SU-DHL-6 (cell line): ENCODE data around the gene LDAH.

Source experiments
- H2AFZ ChIP-seq: fragments of 200-600 bp; sonication (generic); 2 replicates; pipeline ENCODE4 v1.6.1; 2014; ENCODE audit warnings: low read depth, mild to moderate bottlenecking, moderate library complexity, mixed read lengths, antibody characterized with exemption, low read length; ENCODE audit not compliant: severe bottlenecking
- H3F3A ChIP-seq: fragments of 200-600 bp; shearing (Covaris generic); 2 replicates; pipeline ENCODE4 v1.6.0; 2016; ENCODE audit warnings: antibody characterized with exemption, mild to moderate bottlenecking; ENCODE audit not compliant: insufficient read depth
- H3K27ac ChIP-seq: fragments of 200-600 bp; sonication (generic); 2 replicates; pipeline ENCODE4 v1.5.1; 2016; ENCODE audit warnings: low read depth, mild to moderate bottlenecking, low read length, moderate library complexity, mixed read lengths
- H3K27me3 ChIP-seq: fragments of 200-600 bp; sonication (generic), shearing (Covaris generic); 2 replicates; pipeline ENCODE4 v1.6.0; 2014; ENCODE audit warnings: mild to moderate bottlenecking, low read length
- H3K36me3 ChIP-seq: fragments of 200-600 bp; sonication (generic); 2 replicates; pipeline ENCODE4 v1.6.1; 2014; ENCODE audit warnings: mild to moderate bottlenecking, low read length, mixed read lengths
- H3K4me2 ChIP-seq: fragments of 300-600, 200-600 bp; shearing (Covaris generic), sonication (generic); 2 replicates; pipeline ENCODE4 v1.6.0; 2014; ENCODE audit warnings: low read length, low read depth, mild to moderate bottlenecking; ENCODE audit not compliant: poor library complexity, severe bottlenecking
- H3K4me3 ChIP-seq: fragments of 200-600 bp; sonication (generic); 2 replicates; pipeline ENCODE4 v1.5.1; 2014; ENCODE audit warnings: antibody characterized with exemption, low read length, mild to moderate bottlenecking, mixed read lengths; ENCODE audit not compliant: insufficient read depth, poor library complexity, severe bottlenecking
- H3K79me2 ChIP-seq: fragments of 200-600 bp; sonication (generic); 2 replicates; pipeline ENCODE4 v1.6.1; 2014; ENCODE audit warnings: mild to moderate bottlenecking, low read length, moderate library complexity; ENCODE audit not compliant: insufficient read depth
- H3K9ac ChIP-seq: fragments of 200-600 bp; sonication (generic); 2 replicates; pipeline ENCODE4 v1.7.0; 2014; ENCODE audit warnings: mild to moderate bottlenecking, low read length
- H3K9me2 ChIP-seq: fragments of 200-600 bp; sonication (generic); replicated peaks from 2 replicates; pipeline ENCODE4 v1.6.1; 2014; ENCODE audit warnings: low read length; ENCODE audit not compliant: insufficient read depth
- H3K9me3 ChIP-seq: fragments of 200-600 bp; sonication (generic); 2 replicates; pipeline ENCODE4 v1.6.1; 2014; ENCODE audit warnings: low read length, mixed read lengths; ENCODE audit not compliant: insufficient read depth
- H4K20me1 ChIP-seq: fragments of 200-600 bp; sonication (generic); 2 replicates; pipeline ENCODE4 v1.6.1; 2014; ENCODE audit warnings: low read depth, mild to moderate bottlenecking, antibody characterized with exemption, low read length, moderate library complexity, mixed read lengths
- EZH2phosphoT487 ChIP-seq: fragments of 200-600 bp; sonication (generic), shearing (Covaris generic); conservative IDR thresholded peaks from 2 replicates; pipeline ENCODE4 v1.6.1; 2018; ENCODE audit warnings: mild to moderate bottlenecking, antibody characterized with exemption, low read length, moderate library complexity, mixed read lengths
- TF ChIP-seq, protein P1 (sequence below): fragments of 200-600 bp; sonication (generic); IDR thresholded peaks from one replicate; pipeline ENCODE4 v1.5.1; 2017; ENCODE audit warnings: antibody characterized with exemption, mild to moderate bottlenecking, low read length, moderate library complexity; ENCODE audit not compliant: insufficient read depth, poor library complexity, severe bottlenecking

Gene LDAH

DNA sequence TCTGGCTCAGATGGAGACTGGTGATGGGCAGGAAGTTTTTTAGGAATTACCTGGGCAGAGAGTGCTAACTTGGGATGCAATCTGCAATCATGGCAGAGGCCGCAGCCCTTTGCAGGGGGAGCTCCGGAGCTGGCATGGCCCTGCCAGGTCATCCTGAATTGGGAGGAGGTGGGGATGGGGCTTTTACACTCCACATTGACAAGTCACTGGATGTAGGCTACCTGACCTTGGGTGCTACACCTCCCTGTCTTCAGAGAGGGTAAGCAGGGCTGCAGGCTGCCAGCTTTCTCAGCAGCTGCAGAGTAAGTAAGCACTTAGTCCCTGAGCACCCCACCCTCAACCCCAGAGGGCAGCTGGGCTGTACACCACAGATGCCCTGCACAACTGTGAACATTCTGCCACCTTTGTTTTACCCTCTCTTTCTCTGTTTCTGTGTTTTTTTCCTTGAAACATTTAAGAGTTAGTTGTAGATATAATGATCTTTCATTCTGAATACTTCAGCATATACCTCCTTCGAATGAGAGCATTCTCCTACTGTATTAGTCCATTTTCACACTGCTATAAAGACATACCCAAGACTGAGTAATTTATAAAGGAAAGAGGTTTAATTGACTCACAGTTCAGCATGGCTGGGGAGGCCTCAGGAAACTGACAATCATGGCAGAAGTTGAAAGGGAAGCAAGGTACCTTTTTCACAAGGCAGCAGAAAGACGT lies 165.2 kb downstream of the LDAH start:
- H3K9me3 ChIP-seq = no peaks in the 10 kb centered on the region
- no peak overlapping the region for H3K4me2 ChIP-seq
- TF ChIP-seq EZH2phosphoT487 = no peak
- TF ChIP-seq, protein P1, sequence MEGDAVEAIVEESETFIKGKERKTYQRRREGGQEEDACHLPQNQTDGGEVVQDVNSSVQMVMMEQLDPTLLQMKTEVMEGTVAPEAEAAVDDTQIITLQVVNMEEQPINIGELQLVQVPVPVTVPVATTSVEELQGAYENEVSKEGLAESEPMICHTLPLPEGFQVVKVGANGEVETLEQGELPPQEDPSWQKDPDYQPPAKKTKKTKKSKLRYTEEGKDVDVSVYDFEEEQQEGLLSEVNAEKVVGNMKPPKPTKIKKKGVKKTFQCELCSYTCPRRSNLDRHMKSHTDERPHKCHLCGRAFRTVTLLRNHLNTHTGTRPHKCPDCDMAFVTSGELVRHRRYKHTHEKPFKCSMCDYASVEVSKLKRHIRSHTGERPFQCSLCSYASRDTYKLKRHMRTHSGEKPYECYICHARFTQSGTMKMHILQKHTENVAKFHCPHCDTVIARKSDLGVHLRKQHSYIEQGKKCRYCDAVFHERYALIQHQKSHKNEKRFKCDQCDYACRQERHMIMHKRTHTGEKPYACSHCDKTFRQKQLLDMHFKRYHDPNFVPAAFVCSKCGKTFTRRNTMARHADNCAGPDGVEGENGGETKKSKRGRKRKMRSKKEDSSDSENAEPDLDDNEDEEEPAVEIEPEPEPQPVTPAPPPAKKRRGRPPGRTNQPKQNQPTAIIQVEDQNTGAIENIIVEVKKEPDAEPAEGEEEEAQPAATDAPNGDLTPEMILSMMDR = no peak
- H3F3A ChIP-seq = no peaks in the 10 kb centered on the region
- no peak overlapping the region for H3K9ac ChIP-seq
- H3K9me2 ChIP-seq = no peaks in the 10 kb centered on the region
- no peaks in the 10 kb centered on the region for H3K79me2 ChIP-seq
- no peak overlapping the region for H2AFZ ChIP-seq
- H3K4me3 ChIP-seq = no peak overlapping the region
- H3K27me3 ChIP-seq = no peaks in the 10 kb centered on the region
- no peak overlapping the region for H3K27ac ChIP-seq
- H3K36me3 ChIP-seq = no peaks in the 10 kb centered on the region
- H4K20me1 ChIP-seq = no peaks in the 10 kb centered on the region

DNA sequence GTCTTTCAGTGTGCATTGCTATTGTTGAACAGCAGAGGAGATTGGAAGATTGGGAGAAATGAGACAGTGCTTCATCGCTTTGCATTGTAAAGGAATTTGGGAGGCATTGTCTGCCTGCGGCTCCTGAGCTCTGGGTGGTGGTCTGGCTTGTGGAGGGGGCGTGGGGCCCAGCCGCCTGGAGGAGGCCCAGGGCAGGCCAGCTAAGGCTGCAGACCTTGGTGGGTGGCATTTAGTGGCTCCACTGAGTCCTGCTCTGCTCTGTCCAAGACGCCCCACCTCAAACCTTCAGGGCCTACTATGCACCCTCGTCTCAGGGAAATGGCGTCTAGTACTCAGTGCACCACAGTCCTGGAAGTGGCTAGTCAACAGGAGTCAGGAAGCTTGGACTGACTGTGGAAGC lies 166.3 kb downstream of the LDAH start:
- TF ChIP-seq, protein P1 = no peak
- TF ChIP-seq EZH2phosphoT487 = no peak
- Histone ChIP-seq H3K9me2 (no peaks in the 10 kb centered on the region), H3K9me3 (no peaks in the 10 kb centered on the region), H3K27me3 (no peaks in the 10 kb centered on the region), H3K4me3 (no peak overlapping the region), H4K20me1 (no peaks in the 10 kb centered on the region), H3K79me2 (no peaks in the 10 kb centered on the region), H2AFZ (no peak overlapping the region), H3K36me3 (no peaks in the 10 kb centered on the region), H3F3A (no peaks in the 10 kb centered on the region), H3K4me2 (no peak overlapping the region), H3K9ac (no peak overlapping the region), H3K27ac (no peak overlapping the region)

DNA sequence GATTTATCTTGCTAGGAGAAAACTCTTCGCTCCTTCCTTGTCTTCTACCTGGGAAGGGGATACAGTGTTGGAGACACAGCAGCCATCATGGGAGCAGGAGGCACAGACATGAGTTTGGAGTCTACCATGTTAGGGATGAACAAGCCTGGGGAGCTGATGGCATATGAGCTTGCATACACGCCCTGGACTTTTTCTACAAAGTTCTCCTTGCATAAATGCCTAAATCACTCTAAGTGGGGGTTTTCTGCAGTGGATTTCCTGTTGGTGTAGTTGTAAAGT lies 168.4 kb downstream of the LDAH start:
- Histone ChIP-seq H3K36me3 (no peaks in the 10 kb centered on the region), H2AFZ (no peak overlapping the region), H3K4me3 (no peak overlapping the region), H3K9ac (no peak overlapping the region), H3K27me3 (no peaks in the 10 kb centered on the region), H3K4me2 (no peak overlapping the region), H3K9me2 (no peaks in the 10 kb centered on the region), H3K79me2 (no peaks in the 10 kb centered on the region), H3K27ac (no peak overlapping the region), H3K9me3 (no peaks in the 10 kb centered on the region), H3F3A (no peaks in the 10 kb centered on the region), H4K20me1 (no peaks in the 10 kb centered on the region)
- TF ChIP-seq, protein P1 = no peak
- no peak for TF ChIP-seq EZH2phosphoT487
